Activated naive CD8-positive, alpha-beta T cell treated with anti-CD3 and anti-CD28 coated beads, Interleukin-2, amount 50 U/mL, for 24 hours (primary cell): Measurements from ENCODE around the gene UVRAG.

ENCODE experiments used
- ATAC-seq: fragments of 150-1000 bp; cut with Tn5 transposase; one replicate; pipeline ENCODE4 v1.10.0; 2021
- DNase-seq: peaks from one replicate; pipeline ENCODE4 v3.0.0; 2021
- H3K27ac Mint-ChIP-seq: one replicate; pipeline ENCODE4 v1.8.0; 2021; ENCODE audit warnings: mild to moderate bottlenecking, mixed read lengths
- H3K27me3 Mint-ChIP-seq: one replicate; pipeline ENCODE4 v1.8.0; 2021; ENCODE audit warnings: mixed read lengths
- H3K36me3 Mint-ChIP-seq: one replicate; pipeline ENCODE4 v1.8.0; 2021; ENCODE audit warnings: low read depth, mixed read lengths
- H3K4me1 Mint-ChIP-seq: one replicate; pipeline ENCODE4 v1.8.0; 2021; ENCODE audit warnings: mixed read lengths
- H3K4me3 Mint-ChIP-seq: one replicate; pipeline ENCODE4 v1.8.0; 2021; ENCODE audit warnings: mild to moderate bottlenecking, moderate library complexity, mixed read lengths
- H3K9me3 Mint-ChIP-seq: one replicate; pipeline ENCODE4 v1.8.0; 2021; ENCODE audit warnings: mixed read lengths

Gene UVRAG

DNA sequence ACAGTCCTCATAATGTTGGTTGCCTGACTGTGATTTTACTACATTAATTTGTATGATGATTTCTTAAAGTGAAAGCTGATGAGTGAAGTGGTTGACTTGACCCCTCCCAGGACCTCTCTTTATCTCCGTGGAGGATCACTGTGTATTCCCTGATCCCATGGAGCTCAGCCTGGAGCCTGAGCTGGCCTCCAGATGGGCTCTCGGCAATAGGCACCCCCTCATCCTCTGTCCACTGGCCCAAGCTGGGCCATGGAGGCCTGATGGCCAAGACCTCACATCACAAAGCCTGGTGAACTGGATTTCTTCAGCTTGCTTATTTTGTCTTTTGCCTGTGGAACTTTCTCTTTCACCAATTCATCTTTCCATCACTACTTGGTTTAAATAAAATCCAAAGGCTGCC lies 316.1 kb downstream of the UVRAG start:
- Mint-ChIP-seq H3K4me1 (peaks cover 21% of the 10 kb centered on the region), H3K27me3 (no peaks in the 10 kb centered on the region), H3K27ac (no peak overlapping the region), H3K9me3 (no peaks in the 10 kb centered on the region), H3K4me3 (no peak overlapping the region), H3K36me3 (peaks cover 8% of the 10 kb centered on the region)
- ATAC-seq (no peak), DNase-seq (no peak)

DNA sequence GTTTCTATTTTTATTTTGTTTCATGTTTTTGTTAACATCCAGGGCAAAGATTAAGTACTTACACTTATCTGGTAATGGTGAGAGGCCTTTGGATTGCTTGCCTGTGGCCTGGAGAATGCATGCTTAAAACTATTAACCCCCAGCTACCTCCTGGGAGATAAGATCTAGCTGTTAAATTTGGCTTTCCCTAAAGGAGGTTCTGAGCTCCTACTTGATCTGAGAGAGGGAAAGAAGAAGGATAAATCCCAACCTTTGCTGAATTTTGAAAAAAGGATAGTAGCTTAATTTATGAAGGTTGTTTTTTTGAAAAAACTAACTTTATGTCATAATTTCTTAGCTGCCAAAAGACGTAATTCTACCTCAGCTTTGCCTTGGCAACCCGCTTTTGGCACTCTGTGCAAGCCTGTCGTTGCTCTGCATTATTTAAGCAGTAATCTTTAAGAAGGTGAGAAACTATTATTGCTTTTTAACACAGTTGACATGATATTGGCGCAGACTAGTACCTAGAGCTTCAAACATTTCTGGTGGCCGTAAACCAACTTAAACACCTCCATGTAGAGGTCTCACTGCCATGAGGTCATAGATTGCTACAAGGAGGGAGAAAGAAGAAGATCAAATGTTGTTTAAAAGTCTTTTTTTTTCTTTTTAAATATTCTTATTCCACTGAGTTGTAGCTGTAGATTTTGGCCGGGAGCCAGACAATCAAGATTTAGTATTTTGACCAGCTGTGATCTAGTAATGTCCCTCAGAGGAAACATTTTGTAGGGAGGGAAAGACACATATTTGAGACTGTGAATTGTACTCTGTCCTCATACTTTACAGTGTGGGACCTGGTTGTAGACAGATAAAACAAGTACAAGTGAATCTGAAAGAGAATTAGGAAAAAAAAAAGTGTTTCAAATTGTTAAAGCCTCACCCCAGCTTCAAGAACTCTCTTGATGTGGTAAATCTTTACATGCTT lies 316.9 kb downstream of the UVRAG start:
- Mint-ChIP-seq H3K4me1 (peaks cover 21% of the 10 kb centered on the region), H3K4me3 (no peak overlapping the region)
- ATAC-seq: no peak

GRCh38 chr11:76134239-76134638 lies 319.2 kb downstream of the UVRAG start:
- Mint-ChIP-seq H3K27ac (no peak overlapping the region), H3K4me1 (peaks cover 21% of the 10 kb centered on the region), H3K9me3 (no peaks in the 10 kb centered on the region), H3K36me3 (peaks cover 6% of the 10 kb centered on the region), H3K27me3 (no peaks in the 10 kb centered on the region), H3K4me3 (no peak overlapping the region)
- DNase-seq (no peak), ATAC-seq (no peak)

More for the DNA sequence above, 316.9 kb downstream of the UVRAG start:
- Mint-ChIP-seq H3K36me3 (peaks cover 6% of the 10 kb centered on the region), H3K27ac (no peak overlapping the region), H3K27me3 (no peaks in the 10 kb centered on the region), H3K9me3 (no peaks in the 10 kb centered on the region)
- DNase-seq: no peak

DNA sequence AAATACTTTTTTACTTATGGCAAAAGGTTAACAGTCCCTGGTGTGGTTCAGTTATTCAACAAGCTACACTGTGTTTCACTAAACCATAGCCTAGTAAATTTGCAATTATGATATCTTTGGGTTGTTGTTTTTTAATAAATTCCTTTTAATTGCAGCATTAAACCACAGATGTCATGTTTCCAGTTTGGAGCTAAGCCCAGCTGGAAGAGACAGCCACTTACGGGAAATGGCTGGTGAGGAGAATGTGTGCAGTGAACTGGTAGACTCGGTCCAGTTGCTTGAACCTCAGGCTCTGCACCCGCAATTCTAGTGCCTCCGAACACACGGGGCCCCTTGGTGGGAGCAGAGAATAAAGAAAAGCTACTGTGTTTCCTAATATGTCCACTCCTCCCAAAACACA lies 320.5 kb downstream of the UVRAG start:
- Mint-ChIP-seq H3K27me3 (no peaks in the 10 kb centered on the region), H3K36me3 (peaks cover 6% of the 10 kb centered on the region), H3K27ac (no peak overlapping the region), H3K9me3 (no peaks in the 10 kb centered on the region), H3K4me3 (no peak overlapping the region), H3K4me1 (peaks cover 16% of the 10 kb centered on the region)
- DNase-seq (no peak), ATAC-seq (no peak)

DNA sequence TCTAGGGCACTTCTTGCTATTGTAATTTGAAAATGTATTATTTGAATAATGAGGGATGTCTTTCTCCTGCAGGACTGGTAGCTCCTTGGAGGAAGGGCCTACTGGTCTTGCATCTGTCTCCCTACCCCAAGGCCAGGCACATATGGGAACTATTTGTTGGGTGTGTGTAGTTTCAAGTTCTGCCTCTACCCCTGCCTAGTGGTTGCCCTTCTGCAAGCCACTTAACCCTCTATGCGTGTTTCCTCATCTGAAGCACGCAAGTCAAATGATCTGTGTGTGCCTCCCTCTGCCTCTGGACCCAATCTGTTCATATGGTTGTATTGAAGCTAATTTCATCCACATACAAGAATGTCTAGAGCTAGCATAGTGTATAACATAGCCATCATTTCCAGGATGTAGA lies 324.3 kb downstream of the UVRAG start:
- no peak overlapping the region for H3K4me3 Mint-ChIP-seq
- DNase-seq: no peak
- no peak overlapping the region for H3K27ac Mint-ChIP-seq
- peaks cover 8% of the 10 kb centered on the region for H3K36me3 Mint-ChIP-seq
- no peak for ATAC-seq
- H3K4me1 Mint-ChIP-seq: no peaks in the 10 kb centered on the region
- no peaks in the 10 kb centered on the region for H3K27me3 Mint-ChIP-seq
- no peaks in the 10 kb centered on the region for H3K9me3 Mint-ChIP-seq

DNA sequence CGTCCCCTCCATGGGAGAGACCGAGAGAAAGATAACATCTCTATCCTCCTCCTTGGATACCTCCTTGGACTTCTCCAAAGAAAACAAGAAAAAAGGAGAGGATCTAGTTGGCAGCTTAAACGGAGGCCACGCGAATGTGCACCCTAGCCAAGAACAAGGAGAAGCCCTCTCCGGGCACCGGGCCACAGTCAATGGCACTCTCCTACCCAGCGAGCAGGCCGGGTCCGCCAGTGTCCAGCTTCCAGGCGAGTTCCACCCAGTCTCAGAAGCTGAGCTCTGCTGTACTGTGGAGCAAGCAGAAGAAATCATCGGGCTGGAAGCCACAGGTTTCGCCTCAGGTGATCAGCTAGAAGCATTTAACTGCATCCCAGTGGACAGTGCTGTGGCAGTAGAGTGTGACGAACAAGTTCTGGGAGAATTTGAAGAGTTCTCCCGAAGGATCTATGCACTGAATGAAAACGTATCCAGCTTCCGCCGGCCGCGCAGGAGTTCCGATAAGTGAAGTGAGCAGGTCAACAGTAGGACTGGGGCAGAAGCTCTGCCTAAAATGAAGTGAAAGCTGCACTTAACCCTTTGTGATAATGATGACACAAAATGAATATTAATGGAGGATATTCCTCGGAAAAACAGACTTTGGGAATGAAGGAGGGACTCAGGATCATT lies 326.0 kb downstream of the UVRAG start:
- Mint-ChIP-seq H3K4me3 (no peak overlapping the region), H3K9me3 (no peaks in the 10 kb centered on the region), H3K27me3 (no peaks in the 10 kb centered on the region), H3K4me1 (no peaks in the 10 kb centered on the region), H3K36me3 (peaks cover 3% of the 10 kb centered on the region), H3K27ac (no peak overlapping the region)
- DNase-seq (no peak), ATAC-seq (no peak)

GRCh38 chr11:76141901-76142588 lies 327.0 kb downstream of the UVRAG start:
- H3K4me1 Mint-ChIP-seq: no peaks in the 10 kb centered on the region
- DNase-seq (no peak), ATAC-seq (no peak)
- no peak overlapping the region for H3K27ac Mint-ChIP-seq
- no peaks in the 10 kb centered on the region for H3K27me3 Mint-ChIP-seq
- H3K36me3 Mint-ChIP-seq: peaks cover 3% of the 10 kb centered on the region
- H3K9me3 Mint-ChIP-seq: no peaks in the 10 kb centered on the region
- H3K4me3 Mint-ChIP-seq: no peak overlapping the region

- ATAC-seq (no peak), DNase-seq (no peak)
- H3K36me3 Mint-ChIP-seq: peaks cover 3% of the 10 kb centered on the region
- H3K27me3 Mint-ChIP-seq: no peaks in the 10 kb centered on the region
- H3K4me3 Mint-ChIP-seq: no peak overlapping the region
- no peaks in the 10 kb centered on the region for H3K4me1 Mint-ChIP-seq
- H3K9me3 Mint-ChIP-seq: no peaks in the 10 kb centered on the region
- H3K27ac Mint-ChIP-seq: no peak overlapping the region
Observed at GRCh38 chr11:76143274-76143673, 328.3 kb downstream of the UVRAG start.

DNA sequence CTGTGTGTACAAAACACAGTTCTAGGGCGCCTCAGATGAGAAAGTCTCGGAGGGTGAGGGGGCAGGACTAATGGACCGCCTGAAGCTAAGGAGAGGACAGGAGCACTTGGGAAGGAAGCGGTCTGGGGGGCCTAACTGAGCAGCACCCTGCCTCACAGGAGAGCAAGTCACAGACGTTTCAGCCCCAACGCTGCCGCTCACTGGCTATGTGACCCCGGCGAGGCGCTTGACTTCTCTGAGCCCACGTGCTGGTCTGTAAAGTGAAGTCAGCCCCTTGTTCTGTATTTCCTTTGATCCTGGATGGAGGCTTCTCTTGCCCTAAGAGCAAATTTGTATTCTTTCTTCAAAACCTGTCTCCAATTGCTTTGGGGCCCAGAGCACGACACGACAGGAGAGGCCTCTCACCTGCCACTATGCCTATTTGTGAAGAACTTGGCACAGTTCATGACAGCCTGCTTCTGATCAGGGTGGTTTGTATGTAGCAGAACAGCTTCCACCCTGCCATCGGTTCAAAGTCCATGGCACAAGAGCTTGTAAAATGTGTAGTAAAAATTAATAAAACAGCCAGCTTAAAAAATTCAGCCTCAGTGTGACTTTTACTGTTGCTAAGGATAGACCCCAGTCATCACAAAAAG lies 332.2 kb downstream of the UVRAG start:
- Mint-ChIP-seq H3K4me3 (no peak overlapping the region), H3K9me3 (no peaks in the 10 kb centered on the region), H3K27me3 (peaks cover 4% of the 10 kb centered on the region), H3K36me3 (no peaks in the 10 kb centered on the region), H3K27ac (no peak overlapping the region), H3K4me1 (peaks cover 10% of the 10 kb centered on the region)
- no peak for ATAC-seq
- DNase-seq: no peak

- ATAC-seq: no peak
- H3K27me3 Mint-ChIP-seq: peaks cover 10% of the 10 kb centered on the region
- no peak overlapping the region for H3K4me3 Mint-ChIP-seq
- no peak for DNase-seq
- no peak overlapping the region for H3K27ac Mint-ChIP-seq
- peaks cover 20% of the 10 kb centered on the region for H3K4me1 Mint-ChIP-seq
- no peaks in the 10 kb centered on the region for H3K36me3 Mint-ChIP-seq
- no peaks in the 10 kb centered on the region for H3K9me3 Mint-ChIP-seq
Observed at GRCh38 chr11:76148231-76148630, 333.2 kb downstream of the UVRAG start.

GRCh38 chr11:76148941-76149613 lies 334.1 kb downstream of the UVRAG start:
- ATAC-seq (no peak), DNase-seq (no peak)
- no peak overlapping the region for H3K4me3 Mint-ChIP-seq
- H3K9me3 Mint-ChIP-seq: no peaks in the 10 kb centered on the region
- no peaks in the 10 kb centered on the region for H3K36me3 Mint-ChIP-seq
- peaks cover 24% of the 10 kb centered on the region for H3K4me1 Mint-ChIP-seq
- H3K27ac Mint-ChIP-seq: no peak overlapping the region
- H3K27me3 Mint-ChIP-seq: peaks cover 13% of the 10 kb centered on the region

- Mint-ChIP-seq H3K4me3 (no peak overlapping the region), H3K27me3 (peaks cover 13% of the 10 kb centered on the region), H3K27ac (no peak overlapping the region), H3K9me3 (no peaks in the 10 kb centered on the region), H3K36me3 (no peaks in the 10 kb centered on the region), H3K4me1 (peaks cover 24% of the 10 kb centered on the region)
- DNase-seq: no peak
- no peak for ATAC-seq
Observed at GRCh38 chr11:76149713-76150112, 334.7 kb downstream of the UVRAG start.

DNA sequence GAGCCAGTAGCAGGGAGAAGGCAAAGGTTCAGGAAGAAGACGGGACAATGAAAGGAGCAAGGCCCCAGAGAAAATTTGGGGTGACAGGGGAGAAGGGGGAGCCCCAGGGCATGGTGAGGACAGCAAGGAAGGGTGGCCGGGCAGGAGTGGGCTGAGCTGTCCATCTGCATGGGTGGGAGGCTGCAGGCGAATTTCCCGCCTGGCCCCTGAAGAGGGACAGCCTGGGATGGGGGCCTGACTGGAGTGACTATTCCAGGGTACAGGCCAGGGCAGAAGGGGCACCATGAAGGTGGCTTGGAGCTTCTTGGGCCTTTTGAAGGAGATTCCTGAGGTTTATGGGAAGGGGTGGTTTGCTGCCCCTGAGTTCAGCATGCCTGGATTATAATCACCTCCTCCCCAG lies 335.1 kb downstream of the UVRAG start:
- no peak overlapping the region for H3K27ac Mint-ChIP-seq
- no peaks in the 10 kb centered on the region for H3K36me3 Mint-ChIP-seq
- H3K27me3 Mint-ChIP-seq: peaks cover 13% of the 10 kb centered on the region
- no peaks in the 10 kb centered on the region for H3K9me3 Mint-ChIP-seq
- DNase-seq: no peak
- ATAC-seq: no peak
- no peak overlapping the region for H3K4me3 Mint-ChIP-seq
- H3K4me1 Mint-ChIP-seq: peaks cover 24% of the 10 kb centered on the region

- peaks cover 24% of the 10 kb centered on the region for H3K4me1 Mint-ChIP-seq
- DNase-seq: no peak
- peaks cover 13% of the 10 kb centered on the region for H3K27me3 Mint-ChIP-seq
- peak; percentile 5 for ATAC-seq
- no peaks in the 10 kb centered on the region for H3K9me3 Mint-ChIP-seq
- no peaks in the 10 kb centered on the region for H3K36me3 Mint-ChIP-seq
- peak overlapping the region; percentile 49 for H3K27ac Mint-ChIP-seq
- H3K4me3 Mint-ChIP-seq: peak overlapping the region; percentile 66
Observed at GRCh38 chr11:76151556-76152085, 336.6 kb downstream of the UVRAG start.
